ENCODE measurements around the gene RNASEH2B.

The RNASEH2B gene, protein sequence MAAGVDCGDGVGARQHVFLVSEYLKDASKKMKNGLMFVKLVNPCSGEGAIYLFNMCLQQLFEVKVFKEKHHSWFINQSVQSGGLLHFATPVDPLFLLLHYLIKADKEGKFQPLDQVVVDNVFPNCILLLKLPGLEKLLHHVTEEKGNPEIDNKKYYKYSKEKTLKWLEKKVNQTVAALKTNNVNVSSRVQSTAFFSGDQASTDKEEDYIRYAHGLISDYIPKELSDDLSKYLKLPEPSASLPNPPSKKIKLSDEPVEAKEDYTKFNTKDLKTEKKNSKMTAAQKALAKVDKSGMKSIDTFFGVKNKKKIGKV

DNA sequence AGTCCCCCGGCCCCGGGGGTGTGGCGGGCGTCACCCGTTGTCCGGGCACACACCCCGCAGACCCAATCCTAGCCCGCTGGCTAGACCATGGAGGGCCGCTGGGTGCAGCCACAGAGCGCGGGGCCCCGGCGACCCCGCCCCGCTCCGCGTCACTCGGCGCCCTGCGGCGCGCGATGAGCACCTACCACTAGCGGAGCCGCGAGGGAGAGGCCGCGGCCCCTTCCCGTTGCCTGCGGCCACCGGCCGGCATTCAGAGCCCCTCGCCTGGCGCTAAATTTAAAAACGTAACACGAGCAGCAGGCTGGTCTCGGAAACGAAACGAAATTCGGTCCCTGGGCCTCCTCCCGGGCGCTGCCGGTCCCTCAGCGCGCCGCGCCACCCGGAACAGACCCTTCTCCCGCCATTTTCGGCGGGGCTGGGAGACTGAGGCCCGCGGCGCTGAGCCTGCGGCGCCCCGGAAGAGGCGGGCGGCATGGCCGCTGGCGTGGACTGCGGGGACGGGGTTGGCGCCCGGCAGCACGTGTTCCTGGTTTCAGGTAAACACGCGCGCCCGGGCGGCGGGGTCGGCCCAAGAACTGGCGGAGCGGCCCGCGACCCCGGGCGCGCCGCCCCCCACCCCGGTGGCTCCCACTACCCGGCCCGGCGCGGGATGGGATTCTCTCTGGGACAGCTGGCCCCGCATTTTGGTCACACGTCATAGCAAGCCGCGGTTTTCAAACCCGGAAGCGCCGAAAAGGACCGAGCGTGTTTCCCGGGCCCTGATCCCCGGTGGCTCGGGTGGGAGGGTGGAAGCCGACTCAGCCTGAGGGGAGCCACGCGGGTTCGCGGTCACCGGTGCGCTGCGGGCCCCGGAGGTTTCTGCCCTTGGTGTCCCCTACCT, at the start of gene RNASEH2B:
TSS of gene RNASEH2B (plus strand) at position 187 of the 880 bp plus-strand sequence. CDS start at position 473, 286 bp downstream.
- DNase-seq (ENCODE audit: insufficient read length, low spot score) (peak; percentile 59), FAIRE-seq (no peak)
- TF ChIP-seq POLR2A (IDR thresholded peaks at IDR 0.05; ENCODE audit: low read depth, low read length): peak; percentile 50; the same call in 1 of the 2 replicates

DNA sequence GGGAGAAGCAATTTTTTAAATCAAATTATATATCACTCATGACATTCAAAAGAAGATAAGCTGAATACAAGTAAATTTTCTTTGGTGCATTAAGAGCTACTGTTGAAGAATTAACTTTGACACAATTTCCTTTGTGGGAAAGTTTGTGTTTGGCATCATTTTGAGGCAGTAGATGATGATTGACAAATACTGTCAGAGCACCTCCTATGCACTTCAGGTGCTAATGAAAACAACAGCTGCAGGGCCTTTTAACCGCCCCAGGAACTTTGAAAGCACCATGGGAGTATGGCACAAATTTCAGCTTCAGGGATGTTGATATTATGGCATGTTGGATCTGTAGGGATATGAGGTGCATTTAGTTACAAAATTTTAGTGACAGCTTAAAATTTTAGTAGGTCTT, 45.1 kb upstream of the RNASEH2B start:
- no peak for DNase-seq (ENCODE audit: insufficient read length, low spot score)
- FAIRE-seq: no peak
- TF ChIP-seq POLR2A (IDR thresholded peaks at IDR 0.05; ENCODE audit: low read depth, low read length): no peak

DNA sequence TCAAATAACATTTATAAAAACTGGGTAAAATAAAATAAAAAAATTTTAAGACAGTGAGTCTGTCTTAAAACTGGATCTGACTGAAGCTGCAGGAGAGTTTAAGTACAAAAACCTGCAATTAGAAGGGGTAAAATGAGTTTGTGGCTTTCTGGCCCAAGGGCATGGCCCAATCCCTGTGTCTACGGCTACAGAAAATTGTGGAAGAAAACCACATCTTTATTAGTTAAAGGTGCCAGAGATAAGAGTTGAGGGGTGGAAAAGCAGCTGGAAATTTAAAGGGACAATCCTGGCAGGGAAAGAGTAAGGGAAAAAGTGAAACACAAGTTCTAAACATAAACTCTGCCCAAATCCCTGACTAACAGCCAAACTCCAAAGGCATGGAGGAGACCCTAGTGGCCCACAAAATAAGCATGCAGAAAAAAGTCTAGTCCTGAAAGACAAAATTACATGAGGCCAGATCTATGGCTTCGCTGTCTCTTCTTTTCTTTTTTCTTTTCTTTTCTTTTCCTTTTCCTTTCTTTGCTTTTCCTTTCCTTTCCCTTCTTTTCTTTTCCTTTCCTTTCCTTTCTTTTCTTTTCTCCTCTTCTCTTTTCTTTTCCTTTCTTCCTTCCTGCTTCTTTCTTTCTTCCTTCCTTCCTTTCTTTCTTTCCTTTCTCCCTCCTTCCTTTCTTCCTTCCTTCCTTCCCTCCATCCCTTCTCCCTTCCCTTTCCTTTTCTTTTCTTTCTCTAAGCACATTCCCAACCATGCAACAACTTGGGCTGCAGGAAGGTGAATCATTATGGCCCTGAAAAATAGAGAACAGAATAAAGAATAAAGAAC, 42.6 kb upstream of the RNASEH2B start:
- no peak for TF ChIP-seq POLR2A (IDR thresholded peaks at IDR 0.05; ENCODE audit: low read depth, low read length)
- FAIRE-seq (no peak), DNase-seq (ENCODE audit: insufficient read length, low spot score) (no peak)

DNA sequence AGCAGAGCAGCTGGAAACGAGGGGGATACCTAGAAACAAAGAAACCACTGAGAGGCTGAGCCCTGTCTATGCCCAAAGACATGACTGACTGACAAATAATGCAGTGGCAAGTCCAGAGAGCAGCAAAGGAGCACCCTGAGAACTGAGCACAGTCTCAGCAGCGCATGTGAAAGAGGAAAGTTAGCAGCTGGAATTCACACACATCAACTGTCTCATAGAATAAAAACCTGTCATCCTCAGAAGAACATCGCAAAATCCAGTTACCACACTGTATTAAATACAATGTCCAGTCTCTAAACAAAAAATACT, 42.0 kb upstream of the RNASEH2B start:
- TF ChIP-seq POLR2A (IDR thresholded peaks at IDR 0.05; ENCODE audit: low read depth, low read length): no peak
- no peak for DNase-seq (ENCODE audit: insufficient read length, low spot score)
- FAIRE-seq: no peak

DNA sequence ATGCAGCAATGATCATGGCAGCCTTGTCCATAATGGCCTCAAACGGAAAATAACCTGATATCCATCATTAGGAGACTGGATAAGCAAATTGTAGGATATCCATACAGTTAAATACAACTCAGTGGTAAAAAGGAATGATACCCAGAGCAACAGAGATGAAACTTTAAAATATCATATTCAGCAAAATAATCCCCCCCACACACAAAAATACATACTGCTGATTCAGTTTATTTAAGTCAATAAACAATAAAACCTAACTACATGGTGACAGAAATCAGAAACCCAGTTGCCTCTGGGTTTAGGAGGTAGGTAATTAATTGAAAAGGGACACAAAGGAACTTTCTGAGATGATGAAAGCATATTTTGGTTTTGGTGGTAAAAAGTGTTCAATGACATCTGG, 38.2 kb upstream of the RNASEH2B start:
- FAIRE-seq (no peak), DNase-seq (ENCODE audit: insufficient read length, low spot score) (no peak)
- TF ChIP-seq POLR2A (IDR thresholded peaks at IDR 0.05; ENCODE audit: low read depth, low read length): no peak

DNA sequence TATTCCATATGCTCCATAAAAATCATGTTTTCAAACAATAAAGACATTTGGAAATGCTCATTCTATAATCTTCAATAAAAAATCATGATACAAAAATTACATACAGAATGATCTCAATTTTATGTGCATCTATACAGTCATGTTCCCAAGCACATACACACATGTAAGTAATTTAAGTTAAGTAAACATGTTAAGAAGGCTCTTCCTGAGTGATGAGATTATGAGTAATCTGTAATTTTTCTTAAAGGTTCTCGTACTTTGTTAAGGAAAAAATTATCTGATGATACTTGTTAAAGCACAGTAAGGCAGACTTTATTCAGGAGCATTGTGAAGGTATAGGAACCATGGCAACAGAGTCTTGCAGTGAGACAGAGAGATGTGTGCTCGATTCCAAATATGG, 36.1 kb upstream of the RNASEH2B start:
- FAIRE-seq: no peak
- no peak for DNase-seq (ENCODE audit: insufficient read length, low spot score)
- no peak for TF ChIP-seq POLR2A (IDR thresholded peaks at IDR 0.05; ENCODE audit: low read depth, low read length)

DNA sequence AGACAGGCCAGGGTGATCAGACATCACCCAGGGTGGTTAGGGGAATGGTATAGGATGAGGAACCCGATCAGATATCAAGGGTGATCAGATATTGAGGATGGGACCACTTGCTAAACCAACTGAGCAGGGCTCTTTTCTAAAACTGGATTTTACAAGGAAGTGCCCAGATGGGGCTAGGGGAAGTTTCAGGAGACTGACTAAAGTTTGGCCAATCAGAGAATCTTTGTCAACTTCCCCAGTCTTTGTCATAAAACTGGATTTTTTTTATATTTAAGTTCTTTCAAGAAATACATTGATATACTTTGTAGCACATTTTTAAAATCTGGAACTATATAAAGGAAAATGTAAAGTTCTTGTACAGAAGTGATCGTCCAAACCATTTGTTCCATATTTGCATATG, 35.6 kb upstream of the RNASEH2B start:
- no peak for DNase-seq (ENCODE audit: insufficient read length, low spot score)
- TF ChIP-seq POLR2A (IDR thresholded peaks at IDR 0.05; ENCODE audit: low read depth, low read length): no peak
- no peak for FAIRE-seq

DNA sequence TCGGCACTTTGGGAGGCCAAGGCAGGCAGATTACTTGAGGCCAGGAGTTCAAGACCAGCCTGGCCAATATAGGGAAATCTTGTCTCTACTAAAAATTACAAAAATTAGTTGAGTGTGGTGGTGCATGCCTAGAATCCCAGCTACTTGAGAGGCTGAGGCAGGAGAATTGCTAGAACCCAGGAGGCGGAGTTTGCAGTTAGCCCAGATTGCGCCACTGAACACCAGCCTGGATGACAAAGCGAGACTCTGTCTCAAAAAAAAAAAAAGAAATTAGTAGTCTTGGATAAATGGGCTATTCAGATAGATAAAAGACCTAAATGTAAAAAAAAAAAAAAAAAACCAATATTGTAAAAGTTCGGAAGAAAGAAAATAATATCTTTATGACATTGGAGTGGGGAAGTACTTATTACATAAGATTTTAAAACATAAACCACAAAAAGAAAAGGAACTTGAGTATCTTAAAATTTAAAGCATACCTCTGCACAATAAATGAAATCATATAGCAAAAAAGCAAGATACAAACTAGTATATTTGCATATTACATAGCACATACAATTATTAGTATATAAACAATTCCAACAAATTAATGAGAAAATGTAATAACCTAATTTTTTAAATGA, 26.7 kb upstream of the RNASEH2B start:
- no peak for TF ChIP-seq POLR2A (IDR thresholded peaks at IDR 0.05; ENCODE audit: low read depth, low read length)
- no peak for DNase-seq (ENCODE audit: insufficient read length, low spot score)
- FAIRE-seq: no peak

DNA sequence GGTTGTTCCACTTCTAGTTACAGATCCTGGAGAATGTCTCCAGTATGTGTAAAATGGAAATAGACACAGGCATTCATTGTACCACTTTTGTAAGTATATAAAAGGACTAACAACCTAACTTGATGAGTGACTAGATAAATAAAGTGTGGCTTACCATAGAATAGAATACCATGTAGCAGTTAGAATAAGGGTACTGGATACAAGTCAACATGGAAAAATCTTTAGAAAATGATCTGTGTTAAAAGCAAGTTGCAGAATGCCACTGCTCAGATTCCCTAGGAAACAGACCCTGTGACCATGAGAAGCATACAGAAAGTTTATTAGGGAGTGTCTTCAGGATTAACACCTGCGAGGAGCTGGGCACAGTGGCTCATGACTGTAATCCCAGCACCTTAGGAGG, 25.9 kb upstream of the RNASEH2B start:
- no peak for TF ChIP-seq POLR2A (IDR thresholded peaks at IDR 0.05; ENCODE audit: low read depth, low read length)
- no peak for DNase-seq (ENCODE audit: insufficient read length, low spot score)
- FAIRE-seq: no peak

DNA sequence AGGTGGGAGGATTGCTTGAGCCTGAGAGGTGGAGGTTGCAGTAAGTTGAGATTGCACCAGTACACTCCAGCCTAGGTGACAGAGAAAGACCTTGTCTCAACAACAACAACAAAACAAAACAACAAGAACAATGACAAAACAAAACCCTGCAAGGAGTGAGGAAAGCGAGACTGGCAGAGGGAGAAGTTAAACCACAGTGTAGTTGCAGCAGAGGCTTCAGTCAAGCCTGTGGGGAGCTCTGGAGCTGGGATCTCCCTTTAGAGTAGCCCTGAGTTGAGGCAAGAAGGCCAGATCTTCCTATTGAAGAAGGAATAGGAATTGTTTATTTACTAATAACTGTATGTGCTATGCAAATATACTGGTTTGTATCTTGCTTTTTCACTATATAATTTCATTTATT, 25.3 kb upstream of the RNASEH2B start:
- no peak for TF ChIP-seq POLR2A (IDR thresholded peaks at IDR 0.05; ENCODE audit: low read depth, low read length)
- DNase-seq (ENCODE audit: insufficient read length, low spot score): no peak
- FAIRE-seq: no peak

DNA sequence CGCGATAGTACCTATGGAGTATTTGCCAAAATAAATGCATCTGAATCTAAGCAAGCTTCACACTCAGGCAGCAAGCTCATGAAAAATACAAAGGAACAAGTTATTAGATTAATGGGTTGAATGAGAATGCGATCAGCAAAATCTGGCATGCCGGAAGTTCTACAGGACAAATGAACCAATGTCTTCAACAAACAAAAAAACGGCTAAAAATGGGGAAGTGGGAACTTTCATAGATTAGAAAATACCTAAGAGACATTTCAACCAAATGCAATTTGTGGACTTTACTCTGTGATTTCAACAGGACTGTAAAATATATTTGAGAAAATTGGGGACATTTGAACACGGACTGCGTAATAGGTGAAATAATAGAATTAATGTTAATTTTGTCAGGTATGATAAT, 22.4 kb upstream of the RNASEH2B start:
- no peak for TF ChIP-seq POLR2A (IDR thresholded peaks at IDR 0.05; ENCODE audit: low read depth, low read length)
- DNase-seq (ENCODE audit: insufficient read length, low spot score) (no peak), FAIRE-seq (no peak)

DNA sequence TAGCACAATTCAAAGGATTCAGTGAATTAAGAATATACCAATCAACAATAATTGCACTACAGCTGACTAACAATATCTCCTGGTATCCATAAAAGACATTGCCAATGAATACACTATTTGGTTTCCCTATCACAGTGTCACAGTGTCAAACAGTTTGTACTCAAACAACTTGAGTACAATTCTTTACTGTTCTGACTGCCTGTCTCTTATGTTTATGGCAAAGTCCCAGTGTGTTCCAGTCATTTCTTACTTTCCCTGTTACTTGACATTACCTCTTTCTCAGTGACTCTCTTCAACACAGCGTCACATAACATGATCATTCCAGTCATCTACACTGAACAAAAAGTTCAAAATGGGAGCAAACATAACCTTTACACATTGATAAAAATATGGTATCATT, 21.2 kb upstream of the RNASEH2B start:
- FAIRE-seq: no peak
- no peak for TF ChIP-seq POLR2A (IDR thresholded peaks at IDR 0.05; ENCODE audit: low read depth, low read length)
- no peak for DNase-seq (ENCODE audit: insufficient read length, low spot score)

DNA sequence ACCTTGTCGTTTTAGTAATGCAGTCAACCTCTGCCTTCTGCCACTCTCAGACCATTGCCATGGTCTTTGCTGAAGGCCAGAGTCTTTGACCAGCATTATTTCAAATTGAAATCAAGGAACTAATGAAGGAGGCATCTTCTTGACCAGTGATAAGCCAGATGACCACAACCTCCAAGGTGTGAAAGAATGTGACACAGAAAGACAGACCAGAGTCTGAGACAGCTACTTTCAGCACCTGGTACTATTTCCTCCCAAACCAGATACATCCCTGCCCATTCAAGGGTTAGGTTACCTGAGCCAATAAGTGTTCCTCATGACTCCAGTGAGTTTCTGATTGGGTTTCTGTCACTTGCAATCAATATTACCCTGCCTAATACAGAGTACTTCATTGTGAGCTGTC, 20.3 kb upstream of the RNASEH2B start:
- DNase-seq (ENCODE audit: insufficient read length, low spot score): no peak
- no peak for FAIRE-seq
- TF ChIP-seq POLR2A (IDR thresholded peaks at IDR 0.05; ENCODE audit: low read depth, low read length): no peak

DNA sequence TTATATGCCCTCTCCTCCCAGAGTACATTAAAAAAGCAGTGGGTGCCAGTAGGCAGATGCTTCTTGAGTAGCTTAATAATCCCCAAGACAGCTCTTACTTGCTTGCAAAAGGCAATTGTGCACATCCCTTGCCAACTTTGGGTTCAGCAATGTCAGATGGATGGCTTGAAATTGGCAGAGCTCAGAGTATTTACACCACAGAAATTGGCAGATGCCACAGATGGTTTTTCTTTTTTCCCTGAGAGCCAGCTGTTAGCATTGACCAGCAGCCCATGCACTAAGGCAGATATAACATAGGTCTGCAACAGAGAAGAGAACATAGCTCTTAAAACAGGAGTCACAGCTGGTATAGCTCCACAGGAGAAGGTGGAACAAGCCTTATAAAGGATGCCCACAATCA, 18.4 kb upstream of the RNASEH2B start:
- DNase-seq (ENCODE audit: insufficient read length, low spot score) (no peak), FAIRE-seq (no peak)
- no peak for TF ChIP-seq POLR2A (IDR thresholded peaks at IDR 0.05; ENCODE audit: low read depth, low read length)

Measured in H54 (cell line).